ENCODE measurements around the gene SLC39A11. TPM values are rescaled to one million over a fixed set of nuclear protein-coding genes. Genes with fewer than 3 reads are reported as not detected.

Gene SLC39A11
- total RNA-seq, 1 experiment from 2014 or later: 15.8 TPM

- intact Hi-C loops (cut with micrococcal nuclease): no loop called here
- no peaks in the 10 kb centered on the region for H3K27me3 Mint-ChIP-seq (ENCODE audit: insufficient read depth, unreplicated experiment)
- H3K9me3 Mint-ChIP-seq (ENCODE audit: unreplicated experiment): peaks cover 6% of the 10 kb centered on the region
- H3K27ac Mint-ChIP-seq (ENCODE audit: low read depth, unreplicated experiment): no peak overlapping the region
- no peaks in the 10 kb centered on the region for H3K36me3 Mint-ChIP-seq (ENCODE audit: insufficient read depth, unreplicated experiment)
- DNase-seq (ENCODE audit: unreplicated experiment): peak; percentile 11
- no peak for TF ChIP-seq CTCF (IDR thresholded peaks at IDR 0.05; ENCODE audit: unreplicated experiment)
- H3K4me1 Mint-ChIP-seq (ENCODE audit: insufficient read depth, unreplicated experiment): no peaks in the 10 kb centered on the region
- BruUV-seq (replicated peaks): no TSS peak
- ChIA-PET CTCF (no interaction called here), POLR2A (no interaction called here)
- H3K4me3 Mint-ChIP-seq (ENCODE audit: unreplicated experiment): no peak overlapping the region
Observed at GRCh38 chr17:73043686-73044581, 48.6 kb downstream of the SLC39A11 start.

GRCh38 chr17:73042809-73043685 lies 49.4 kb downstream of the SLC39A11 start:
- BruUV-seq (replicated peaks): no TSS peak
- no peaks in the 10 kb centered on the region for H3K36me3 Mint-ChIP-seq (ENCODE audit: insufficient read depth, unreplicated experiment)
- ChIA-PET CTCF (no interaction called here), POLR2A (no interaction called here)
- no peaks in the 10 kb centered on the region for H3K4me1 Mint-ChIP-seq (ENCODE audit: insufficient read depth, unreplicated experiment)
- no peak overlapping the region for H3K27ac Mint-ChIP-seq (ENCODE audit: low read depth, unreplicated experiment)
- intact Hi-C loops (cut with micrococcal nuclease): no loop called here
- no peak for DNase-seq (ENCODE audit: unreplicated experiment)
- TF ChIP-seq CTCF (IDR thresholded peaks at IDR 0.05; ENCODE audit: unreplicated experiment): no peak
- H3K27me3 Mint-ChIP-seq (ENCODE audit: insufficient read depth, unreplicated experiment): no peaks in the 10 kb centered on the region
- H3K9me3 Mint-ChIP-seq (ENCODE audit: unreplicated experiment): peaks cover 7% of the 10 kb centered on the region
- no peak overlapping the region for H3K4me3 Mint-ChIP-seq (ENCODE audit: unreplicated experiment)

- DNase-seq (ENCODE audit: unreplicated experiment): no peak
- ChIA-PET CTCF (interaction anchor here (0.7 kb wide), 1 partner anchor 149 kb away, joined by 3 read pairs; no protein-coding TSS in a partner anchor), POLR2A (no interaction called here)
- Mint-ChIP-seq H3K36me3 (ENCODE audit: insufficient read depth, unreplicated experiment) (no peaks in the 10 kb centered on the region), H3K9me3 (ENCODE audit: unreplicated experiment) (peaks cover 7% of the 10 kb centered on the region), H3K27me3 (ENCODE audit: insufficient read depth, unreplicated experiment) (no peaks in the 10 kb centered on the region), H3K4me1 (ENCODE audit: insufficient read depth, unreplicated experiment) (no peaks in the 10 kb centered on the region), H3K27ac (ENCODE audit: low read depth, unreplicated experiment) (no peak overlapping the region), H3K4me3 (ENCODE audit: unreplicated experiment) (no peak overlapping the region)
- intact Hi-C loops (cut with micrococcal nuclease): no loop called here
- no peak for TF ChIP-seq CTCF (IDR thresholded peaks at IDR 0.05; ENCODE audit: unreplicated experiment)
- no TSS peak for BruUV-seq (replicated peaks)
Observed at GRCh38 chr17:73042225-73042624, 50.3 kb downstream of the SLC39A11 start.

- Mint-ChIP-seq H3K9me3 (ENCODE audit: unreplicated experiment) (peaks cover 7% of the 10 kb centered on the region), H3K27ac (ENCODE audit: low read depth, unreplicated experiment) (no peak overlapping the region), H3K36me3 (ENCODE audit: insufficient read depth, unreplicated experiment) (no peaks in the 10 kb centered on the region), H3K27me3 (ENCODE audit: insufficient read depth, unreplicated experiment) (no peaks in the 10 kb centered on the region), H3K4me1 (ENCODE audit: insufficient read depth, unreplicated experiment) (no peaks in the 10 kb centered on the region), H3K4me3 (ENCODE audit: unreplicated experiment) (no peak overlapping the region)
- intact Hi-C loops (cut with micrococcal nuclease): no loop called here
- ChIA-PET POLR2A (no interaction called here), CTCF (no interaction called here)
- BruUV-seq (replicated peaks): no TSS peak
- no peak for TF ChIP-seq CTCF (IDR thresholded peaks at IDR 0.05; ENCODE audit: unreplicated experiment)
- no peak for DNase-seq (ENCODE audit: unreplicated experiment)
Observed at GRCh38 chr17:73039282-73039681, 53.2 kb downstream of the SLC39A11 start.
